NCI-H146 (cell line): ENCODE measurements around the gene CXCR3.
"Not testable (repeated sequence)": the region's sequence is repeated elsewhere in the genome, so short reads cannot be mapped to it uniquely, and the experiment has no call there.

Experiments
- DNase-seq: peaks from one replicate; lab custom pipeline; 2025; lab: John Stamatoyannopoulos, UW

Gene CXCR3

GRCh38 chrX:71609095-71609750 lies 9.1 kb downstream of the CXCR3 start:
- no peak for DNase-seq

- DNase-seq, result no peak
These were observed 10.8 kb downstream of the CXCR3 start for GRCh38 chrX:71607488-71607887.

DNA sequence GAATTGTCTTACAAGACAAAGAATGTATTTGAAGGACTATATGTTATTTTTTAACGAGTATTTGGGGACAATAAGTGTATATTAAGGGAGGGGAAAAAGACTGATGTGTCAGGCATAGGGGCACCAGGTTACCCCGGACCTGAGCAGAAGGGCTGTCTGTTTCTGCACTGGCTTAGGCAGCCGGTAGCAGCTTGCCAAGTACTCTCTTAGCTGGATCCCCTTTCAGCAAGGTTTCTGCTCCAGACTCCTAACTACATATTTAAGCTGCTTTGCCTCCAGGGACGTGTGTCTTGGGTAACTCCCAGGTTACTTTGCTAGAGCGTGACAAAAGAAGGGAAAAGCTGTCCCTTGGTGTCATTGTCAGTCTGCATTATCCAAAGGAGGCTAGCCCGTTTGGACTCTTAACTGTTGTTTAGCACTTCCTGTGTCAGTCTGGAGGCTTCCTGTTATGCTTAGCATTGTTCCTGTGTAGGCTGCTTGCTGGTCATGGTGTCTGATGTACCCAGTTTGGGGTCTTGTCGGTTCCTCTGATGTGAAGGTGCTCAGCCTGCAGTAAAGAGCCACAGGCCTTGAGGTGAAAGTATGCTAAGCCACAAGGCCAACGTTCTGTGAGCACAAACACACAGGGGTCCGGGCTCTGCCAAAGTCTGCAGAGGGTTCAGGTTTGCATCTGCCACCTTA lies 11.6 kb downstream of the CXCR3 start:
- DNase-seq, result no peak

DNA sequence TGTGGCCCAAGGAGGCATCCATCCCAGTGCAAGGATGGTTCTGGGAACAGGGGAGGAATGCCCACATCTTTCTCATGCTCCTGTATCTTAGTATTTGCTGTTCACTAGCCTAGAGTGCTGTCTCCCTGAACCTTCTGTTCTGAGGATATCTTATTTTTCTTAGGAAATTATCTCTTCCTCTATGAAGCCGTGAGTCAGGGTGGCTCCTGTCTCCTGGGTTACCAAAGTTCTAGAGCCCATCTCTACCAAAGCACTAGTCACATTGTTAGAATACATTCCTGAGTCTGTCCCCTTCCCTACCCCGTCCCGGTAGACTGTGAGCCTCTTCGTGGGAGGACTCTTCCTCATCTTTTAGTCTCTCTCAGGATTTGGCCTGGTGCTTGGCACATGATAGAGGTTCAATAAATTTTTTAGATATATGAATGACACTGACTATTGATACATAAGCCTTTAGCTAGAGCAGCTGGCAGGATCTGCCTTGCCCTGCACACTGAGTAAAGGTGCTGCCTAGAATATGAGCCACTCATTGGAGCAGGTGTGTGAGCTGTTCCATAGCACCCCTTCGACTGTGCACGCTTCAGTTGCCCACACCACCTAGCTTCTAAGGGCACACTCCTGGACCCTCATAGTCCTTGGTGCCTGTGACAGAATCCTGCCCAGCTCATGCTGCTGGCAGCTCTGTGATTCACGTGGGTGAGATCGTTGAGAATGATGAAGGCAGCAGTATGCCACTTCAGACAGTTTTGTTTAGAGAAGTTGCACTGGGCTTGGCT lies 13.3 kb downstream of the CXCR3 start:
- DNase-seq, result no peak

DNA sequence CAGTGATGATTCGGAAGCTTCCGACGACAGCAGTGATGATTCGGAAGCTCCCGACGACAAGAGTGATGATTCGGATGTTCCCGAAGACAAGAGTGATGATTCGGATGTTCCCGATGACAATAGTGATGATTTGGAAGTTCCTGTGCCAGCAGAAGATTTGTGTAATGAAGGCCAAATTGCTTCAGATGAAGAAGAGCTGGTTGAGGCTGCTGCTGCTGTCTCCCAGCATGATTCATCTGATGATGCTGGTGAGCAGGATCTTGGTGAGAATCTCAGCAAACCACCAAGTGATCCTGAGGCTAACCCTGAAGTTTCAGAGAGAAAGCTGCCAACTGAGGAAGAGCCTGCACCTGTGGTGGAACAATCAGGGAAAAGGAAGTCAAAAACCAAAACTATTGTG lies 14.2 kb downstream of the CXCR3 start:
- no peak for DNase-seq

GRCh38 chrX:71603618-71604017 lies 14.7 kb downstream of the CXCR3 start:
- no peak for DNase-seq

DNA sequence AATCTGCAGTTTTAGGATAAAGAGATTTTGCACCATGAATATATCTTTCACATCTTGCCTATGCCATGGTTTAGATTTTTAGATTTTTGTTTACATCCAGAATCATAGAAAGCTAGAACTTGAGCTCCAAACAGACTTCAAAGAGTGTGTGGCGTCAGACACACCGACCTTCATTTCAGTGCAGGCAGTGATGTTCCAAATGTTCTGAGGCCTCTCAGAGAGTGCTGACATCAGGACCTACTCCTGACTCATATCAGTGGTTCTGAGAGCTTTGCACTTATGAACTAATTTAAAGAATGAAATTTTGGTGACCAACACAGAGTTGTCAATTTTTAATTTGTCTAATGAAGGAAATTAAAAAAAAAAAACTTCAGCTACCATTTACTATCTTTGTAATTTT lies 18.3 kb downstream of the CXCR3 start:
- DNase-seq, result no peak

DNA sequence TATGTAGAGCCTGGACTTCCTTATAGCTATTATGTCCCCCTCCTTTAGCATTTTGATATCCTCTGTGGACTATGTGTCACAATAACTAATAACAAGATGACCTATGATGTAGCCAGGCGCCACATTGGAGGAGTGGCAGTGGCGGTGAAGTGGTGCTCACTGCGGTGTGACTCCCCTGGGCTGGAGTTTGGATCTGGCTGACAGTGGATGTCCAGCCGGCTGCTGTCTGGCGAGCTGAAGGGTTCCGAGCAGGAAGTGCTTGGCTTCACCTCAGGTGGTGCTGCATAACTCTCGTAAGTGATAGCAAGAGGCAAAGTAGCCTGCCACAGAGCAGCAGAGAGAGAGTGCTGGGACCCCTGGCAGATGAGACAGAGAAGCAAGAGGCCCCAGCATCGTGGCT lies 25.1 kb downstream of the CXCR3 start:
- not testable (repeated sequence) for DNase-seq

DNA sequence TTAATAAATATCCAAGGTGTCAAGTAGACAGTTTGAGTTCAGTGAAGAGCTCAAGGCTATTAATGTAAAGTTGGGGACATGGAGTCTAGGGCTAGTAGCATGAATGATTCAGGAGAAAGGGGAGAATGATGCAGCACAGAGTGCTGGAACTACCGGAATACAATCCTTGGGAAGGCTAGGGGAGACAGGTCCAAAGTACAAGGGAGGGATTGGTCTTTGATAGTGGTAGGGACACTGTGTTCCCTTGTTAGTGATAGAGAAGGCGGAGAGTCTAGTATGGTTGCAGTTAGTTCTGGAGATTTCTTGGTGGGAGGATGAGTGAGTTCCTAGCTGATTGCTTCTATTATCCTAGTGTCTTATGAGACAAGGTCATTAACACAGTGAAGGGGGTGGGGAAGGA lies 31.4 kb downstream of the CXCR3 start:
- DNase-seq, result no peak

DNA sequence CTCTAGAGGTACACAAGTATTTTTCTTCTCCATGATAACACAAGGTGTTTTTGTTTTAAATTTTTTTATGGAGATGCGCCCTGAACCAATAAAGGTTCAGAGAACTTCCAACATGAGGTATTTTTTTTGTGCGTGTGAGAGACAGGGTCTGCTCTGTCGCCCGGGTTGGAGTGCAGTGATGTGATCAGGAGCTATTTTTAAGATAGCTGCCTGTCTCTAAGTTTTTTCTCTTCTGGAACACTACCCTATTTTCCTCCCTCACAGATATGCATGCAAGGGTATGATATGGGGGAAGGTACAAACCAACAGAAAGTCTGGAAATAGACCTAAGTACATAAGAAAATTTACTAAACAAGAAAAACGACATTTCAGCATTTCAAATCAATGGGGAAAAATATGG lies 37.1 kb downstream of the CXCR3 start:
- DNase-seq, result no peak

- no peak for DNase-seq
These were observed 38.3 kb downstream of the CXCR3 start for GRCh38 chrX:71579990-71580380.

DNA sequence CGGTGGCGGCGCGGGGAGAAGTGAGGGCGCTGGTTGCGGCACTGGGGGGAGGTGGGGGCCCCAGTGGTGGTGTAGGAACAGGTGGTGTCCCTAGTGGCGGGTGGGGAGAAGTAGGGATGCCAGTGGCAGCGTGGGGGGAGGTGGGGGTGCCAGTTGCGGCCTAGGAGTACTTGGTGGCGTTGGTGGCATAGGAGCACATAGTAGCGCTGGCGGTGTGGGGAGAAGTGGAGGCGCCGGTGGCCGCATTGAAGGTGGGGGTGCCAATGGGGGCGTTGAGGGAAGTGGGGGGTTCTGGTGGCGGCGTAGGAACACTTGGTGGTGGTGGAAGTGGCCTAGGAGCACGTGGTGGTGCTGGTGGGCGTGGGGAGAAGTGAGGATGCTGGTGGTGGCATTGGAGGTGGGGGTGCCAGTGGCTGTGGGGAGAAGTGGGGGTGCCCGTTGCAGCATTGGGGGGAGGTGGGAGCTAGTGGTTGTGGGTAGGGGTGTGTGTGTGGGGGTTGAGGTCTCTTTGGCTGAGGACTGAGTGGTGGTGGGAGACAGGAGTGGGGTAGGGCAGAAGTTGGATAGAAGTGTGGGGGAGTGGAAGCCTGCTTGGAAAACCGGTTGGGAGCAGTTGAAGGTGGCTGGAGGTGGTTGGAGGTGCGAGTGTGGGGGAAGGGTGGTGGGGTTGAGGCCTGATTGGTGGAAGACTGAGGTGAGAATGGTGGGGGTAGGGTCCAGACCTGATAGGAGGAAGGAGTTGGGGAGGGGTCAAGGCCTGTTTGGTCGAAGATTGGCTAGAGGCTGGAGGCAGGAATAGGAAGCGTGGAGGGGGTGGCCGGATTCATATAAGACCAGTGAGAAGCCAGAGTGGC lies 38.9 kb downstream of the CXCR3 start:
- no peak for DNase-seq

DNA sequence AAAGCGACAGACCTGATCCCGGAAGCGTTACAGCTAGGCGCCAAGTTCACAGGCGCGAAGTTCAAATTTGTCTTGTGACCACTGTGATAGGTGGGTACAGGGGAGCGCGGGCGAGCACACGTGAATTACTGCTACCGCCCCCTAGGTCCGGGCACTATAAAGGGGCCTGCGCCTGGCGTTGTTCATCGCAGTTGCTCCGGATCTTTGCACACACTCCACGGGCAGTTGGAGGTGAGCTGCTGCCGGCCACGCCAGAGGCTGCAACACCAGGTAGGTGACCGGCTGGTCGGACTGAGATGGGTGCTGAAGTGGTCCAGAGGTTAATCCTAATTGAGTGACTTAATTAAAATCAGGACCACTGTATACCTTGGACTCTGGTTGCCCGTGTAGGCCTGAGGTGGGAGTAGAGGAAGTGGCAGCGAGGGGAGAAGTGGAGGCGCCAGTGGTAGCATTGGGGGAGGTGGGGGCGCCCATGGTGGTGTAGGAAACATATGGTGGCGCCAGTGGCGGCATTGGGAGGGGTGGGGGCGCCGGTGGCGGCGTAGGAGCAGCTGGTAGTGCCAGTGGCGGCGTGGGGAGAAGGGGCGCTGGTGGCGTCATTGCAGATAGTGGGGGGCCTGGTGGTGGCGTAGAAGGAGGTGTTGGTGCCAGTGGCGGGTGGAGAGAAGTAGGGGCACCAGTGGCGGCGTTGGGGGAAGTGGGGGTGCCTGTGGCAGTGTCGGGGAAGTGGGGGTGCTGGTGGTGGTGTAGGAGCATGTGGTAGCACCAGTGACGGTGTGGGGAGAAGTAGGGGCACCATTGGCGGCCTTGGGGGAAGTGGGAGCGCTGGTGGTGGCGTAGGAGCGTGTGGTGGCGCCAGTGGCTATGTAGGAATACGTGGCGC lies 39.8 kb downstream of the CXCR3 start, which contains the start of gene GCNA:
TSS of gene GCNA (plus strand) at position 185 of the 883 bp plus-strand sequence. CDS start 2,385 bp downstream, outside the sequence.
- DNase-seq, result no peak

DNA sequence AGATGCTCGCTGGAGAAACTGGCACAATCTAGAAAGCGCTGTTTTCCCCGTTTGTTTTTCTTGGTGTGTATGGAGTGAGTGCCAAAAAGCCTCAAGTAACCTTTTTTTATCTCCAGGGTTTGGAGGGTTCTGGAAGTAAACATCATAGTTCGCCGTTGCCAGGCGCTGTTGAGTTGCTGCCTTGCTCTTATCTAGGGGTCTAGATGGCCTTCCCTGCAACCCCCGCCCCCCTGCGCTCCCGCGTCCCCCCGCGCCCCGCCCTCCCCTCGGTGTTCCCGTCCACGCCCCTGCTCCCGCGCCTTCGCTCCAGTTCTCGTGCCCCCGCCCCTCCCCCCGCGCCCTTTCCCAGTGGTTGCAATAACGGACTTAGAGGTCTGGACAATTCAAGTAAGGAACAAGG lies 40.6 kb downstream of the CXCR3 start:
- no peak for DNase-seq

DNA sequence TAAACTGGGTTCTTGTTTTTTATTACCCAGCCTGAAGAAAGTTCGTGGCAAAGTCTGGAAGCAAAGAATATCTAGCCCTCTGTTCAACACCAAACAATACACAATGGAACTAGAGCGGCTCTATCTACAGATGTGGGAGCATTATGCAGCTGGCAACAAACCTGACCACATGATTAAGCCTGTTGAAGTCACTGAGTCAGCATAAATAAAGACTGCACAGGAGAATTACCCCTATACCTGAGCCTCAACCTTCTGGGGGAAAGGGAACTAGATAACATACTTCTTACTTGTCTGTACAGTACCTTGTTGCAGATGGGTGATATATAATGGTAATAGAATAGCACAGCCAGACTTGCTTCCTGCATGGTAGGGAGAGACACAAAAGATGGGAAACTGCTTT lies 44.7 kb downstream of the CXCR3 start:
- no peak for DNase-seq

- not testable (repeated sequence) for DNase-seq
These were observed 46.9 kb downstream of the CXCR3 start for GRCh38 chrX:71571390-71571789.
